HUES48 (cell line): ENCODE results near the gene VAMP2.

Experiments used
- H3K27ac ChIP-seq: one replicate; pipeline ENCODE4 v1.7.0; 2013; ENCODE audit warnings: low read depth, low read length, inconsistent platforms
- H3K27me3 ChIP-seq: 2 replicates; pipeline ENCODE4 v1.6.1; 2013; ENCODE audit warnings: mild to moderate bottlenecking, low read length; ENCODE audit not compliant: control insufficient read depth, insufficient read depth
- H3K36me3 ChIP-seq: 2 replicates; pipeline ENCODE4 v1.6.1; 2013; ENCODE audit warnings: low read length; ENCODE audit not compliant: control insufficient read depth, insufficient read depth
- H3K4me1 ChIP-seq: 2 replicates; pipeline ENCODE4 v1.6.1; 2013; ENCODE audit warnings: mild to moderate bottlenecking, low read length; ENCODE audit not compliant: control insufficient read depth, insufficient read depth
- H3K4me3 ChIP-seq: 2 replicates; pipeline ENCODE4 v1.5.1; 2013; ENCODE audit warnings: mild to moderate bottlenecking, low read depth, low read length
- H3K9ac ChIP-seq: 2 replicates; pipeline ENCODE4 v1.6.1; 2013; ENCODE audit warnings: mild to moderate bottlenecking, low read depth, low read length, moderate library complexity
- H3K9me3 ChIP-seq: 2 replicates; pipeline ENCODE4 v1.6.1; 2013; ENCODE audit warnings: low read length; ENCODE audit not compliant: control insufficient read depth, insufficient read depth

Gene VAMP2

GRCh38 chr17:8152112-8152775 is 10.5 kb downstream of the VAMP2 start, which contains the start of gene PER1:
Gene PER1, minus strand, starts transcription at chr17:8152404. Its CDS starts 1,698 bp downstream, at chr17:8150706.
- Histone ChIP-seq H3K4me1 (peaks cover 17% of the 10 kb centered on the region), H3K9ac (no peak within 1 kb of the TSS; the same call in 1 of the 2 replicates), H3K27me3 (no peaks in the 10 kb centered on the region), H3K27ac (peak within 1 kb of the TSS; percentile 52), H3K36me3 (peaks cover 29% of the 10 kb centered on the region), H3K9me3 (no peaks in the 10 kb centered on the region), H3K4me3 (peak within 1 kb of the TSS; percentile 80)

- no peaks in the 10 kb centered on the region for H3K9me3 ChIP-seq
- peaks cover 17% of the 10 kb centered on the region for H3K4me1 ChIP-seq
- peaks cover 35% of the 10 kb centered on the region for H3K36me3 ChIP-seq
- H3K27ac ChIP-seq: peak overlapping the region; percentile 52
- peak overlapping the region; percentile 80 for H3K4me3 ChIP-seq
- H3K9ac ChIP-seq: no peak overlapping the region; the same call in 1 of the 2 replicates
- H3K27me3 ChIP-seq: no peaks in the 10 kb centered on the region
These were observed 11.1 kb downstream of the VAMP2 start for GRCh38 chr17:8151641-8152111.

GRCh38 chr17:8151120-8151640 is 11.6 kb downstream of the VAMP2 start:
- H3K36me3 ChIP-seq: peaks cover 40% of the 10 kb centered on the region
- H3K9me3 ChIP-seq: no peaks in the 10 kb centered on the region
- H3K9ac ChIP-seq: no peak overlapping the region
- H3K27me3 ChIP-seq: no peaks in the 10 kb centered on the region
- H3K27ac ChIP-seq: peak overlapping the region; percentile 52
- peaks cover 17% of the 10 kb centered on the region for H3K4me1 ChIP-seq
- peak overlapping the region; percentile 80 for H3K4me3 ChIP-seq

- peaks cover 47% of the 10 kb centered on the region for H3K36me3 ChIP-seq
- H3K4me3 ChIP-seq: peak overlapping the region; percentile 80
These were observed 12.3 kb downstream of the VAMP2 start for GRCh38 chr17:8150194-8151119.

GRCh38 chr17:8149419-8150193 is 13.1 kb downstream of the VAMP2 start:
- H3K27ac ChIP-seq: no peak overlapping the region
- H3K4me3 ChIP-seq: no peak overlapping the region
- peaks cover 5% of the 10 kb centered on the region for H3K4me1 ChIP-seq
- peaks cover 52% of the 10 kb centered on the region for H3K36me3 ChIP-seq
- no peaks in the 10 kb centered on the region for H3K27me3 ChIP-seq
- H3K9me3 ChIP-seq: no peaks in the 10 kb centered on the region
- H3K9ac ChIP-seq: no peak overlapping the region

More at GRCh38 chr17:8150194-8151119, 12.3 kb downstream of the VAMP2 start:
- Histone ChIP-seq H3K27ac (peak overlapping the region; percentile 16), H3K4me1 (peaks cover 13% of the 10 kb centered on the region), H3K9ac (no peak overlapping the region), H3K9me3 (no peaks in the 10 kb centered on the region), H3K27me3 (no peaks in the 10 kb centered on the region)

DNA sequence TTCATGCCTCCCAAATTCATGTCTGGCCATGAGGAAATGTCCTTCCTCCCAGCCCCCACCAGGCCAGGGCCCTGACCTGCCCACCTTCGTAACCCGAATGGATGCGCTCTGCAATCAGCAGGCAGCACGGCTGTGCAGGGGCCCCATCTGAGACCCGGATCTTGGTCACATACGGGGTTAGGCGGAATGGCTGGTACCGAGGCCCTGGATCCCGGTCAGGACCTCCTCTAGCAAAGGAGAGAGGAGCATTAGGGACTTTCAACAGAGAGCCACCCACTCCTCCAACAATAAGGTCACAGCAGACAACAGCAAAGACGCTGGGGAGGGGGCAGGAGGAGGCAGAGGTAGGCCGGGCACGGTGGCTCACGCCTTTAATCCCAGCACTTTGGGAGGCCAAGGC is 14.2 kb downstream of the VAMP2 start:
- H3K9ac ChIP-seq: no peak overlapping the region
- no peaks in the 10 kb centered on the region; the same call in 1 of the 2 replicates for H3K4me1 ChIP-seq
- no peaks in the 10 kb centered on the region for H3K27me3 ChIP-seq
- no peak overlapping the region for H3K27ac ChIP-seq
- no peaks in the 10 kb centered on the region for H3K9me3 ChIP-seq
- peaks cover 61% of the 10 kb centered on the region for H3K36me3 ChIP-seq
- H3K4me3 ChIP-seq: no peak overlapping the region

GRCh38 chr17:8147805-8148404 is 14.8 kb downstream of the VAMP2 start:
- Histone ChIP-seq H3K9ac (no peak overlapping the region), H3K36me3 (peaks cover 62% of the 10 kb centered on the region), H3K4me1 (no peaks in the 10 kb centered on the region; the same call in 1 of the 2 replicates), H3K27ac (no peak overlapping the region), H3K27me3 (no peaks in the 10 kb centered on the region), H3K9me3 (no peaks in the 10 kb centered on the region), H3K4me3 (no peak overlapping the region)

DNA sequence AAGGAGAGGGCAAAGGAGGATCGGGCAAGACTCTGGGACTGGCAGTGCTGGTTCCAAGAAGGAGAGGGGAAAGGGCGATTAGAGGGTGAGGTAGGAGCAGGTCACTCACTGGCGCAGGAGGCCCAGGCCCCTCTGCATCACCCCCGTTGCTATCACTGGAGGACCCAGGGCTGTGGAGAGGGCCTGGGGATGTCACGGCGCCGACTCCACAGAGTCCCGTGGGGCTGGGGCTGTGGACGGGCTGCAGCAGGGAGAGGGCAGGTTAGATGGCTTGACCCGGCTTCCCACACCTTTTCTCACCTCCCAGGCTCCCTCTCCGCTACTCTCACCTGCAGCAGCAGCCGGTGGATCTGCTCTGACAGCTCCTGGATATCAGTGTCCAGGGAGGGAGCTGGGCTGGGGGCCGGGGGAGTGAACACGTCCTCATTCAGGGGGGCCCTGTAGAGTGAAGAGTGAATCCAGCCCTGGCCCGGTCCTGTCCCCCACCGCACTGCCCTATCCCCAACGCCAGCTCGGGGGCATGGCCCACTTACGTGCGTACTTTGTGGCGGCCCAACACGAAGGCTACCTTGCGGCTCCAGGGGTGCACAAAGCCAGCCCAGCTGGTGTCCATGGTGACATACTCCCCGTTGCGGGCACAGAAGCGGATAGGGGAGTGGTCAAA is 15.5 kb downstream of the VAMP2 start:
- Histone ChIP-seq H3K4me1 (no peaks in the 10 kb centered on the region; the same call in 1 of the 2 replicates), H3K36me3 (peaks cover 68% of the 10 kb centered on the region), H3K4me3 (no peak overlapping the region), H3K27ac (no peak overlapping the region), H3K9ac (no peak overlapping the region), H3K27me3 (no peaks in the 10 kb centered on the region), H3K9me3 (no peaks in the 10 kb centered on the region)

DNA sequence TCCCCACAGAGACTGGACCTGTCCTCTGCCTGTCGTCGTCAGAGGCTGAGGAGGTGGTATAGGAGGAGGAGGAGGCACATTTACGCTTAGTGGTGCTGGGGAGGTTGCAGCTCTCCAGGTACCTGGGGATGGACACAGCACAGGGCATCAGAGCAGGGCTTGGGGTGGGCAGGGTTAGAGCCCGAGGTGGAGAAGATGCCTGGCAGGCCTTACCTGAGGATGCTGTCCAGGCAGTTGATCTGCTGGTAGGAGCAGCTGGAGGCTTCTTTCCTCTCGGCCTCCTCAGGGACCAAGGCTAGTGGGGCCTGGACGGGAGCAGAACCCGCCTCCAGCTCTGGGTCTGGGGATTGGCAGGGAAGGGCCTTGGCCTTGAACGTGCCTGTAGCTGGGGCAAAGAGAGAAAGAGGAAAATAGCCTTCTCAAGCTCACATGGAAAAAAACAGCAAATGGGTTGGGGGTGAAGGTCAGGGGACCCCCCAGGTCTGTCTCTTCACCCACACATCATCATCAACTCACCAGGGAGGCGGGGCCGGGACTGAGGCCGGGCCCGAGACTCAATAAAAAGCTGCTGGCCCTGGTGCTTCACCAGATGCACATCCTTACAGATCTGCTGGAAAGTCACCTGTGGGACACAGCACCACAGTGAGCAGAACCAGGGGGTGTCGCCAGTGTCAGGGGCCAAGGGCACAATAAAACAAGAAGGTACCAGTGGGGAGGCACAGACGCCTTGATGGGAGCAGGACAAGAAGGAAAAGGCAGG is 16.2 kb downstream of the VAMP2 start:
- Histone ChIP-seq H3K9ac (no peak overlapping the region), H3K27me3 (no peaks in the 10 kb centered on the region), H3K27ac (no peak overlapping the region), H3K9me3 (no peaks in the 10 kb centered on the region), H3K4me1 (no peaks in the 10 kb centered on the region; the same call in 1 of the 2 replicates), H3K36me3 (peaks cover 75% of the 10 kb centered on the region), H3K4me3 (no peak overlapping the region)
